HepG2 (cell line): ENCODE measurements around the gene HSF4. TPM values are rescaled to one million over a fixed set of nuclear protein-coding genes. Genes with fewer than 3 reads are reported as not detected.
A peak's percentile ranks its signal among the peaks of the same experiment; 100 is the strongest.

Experiments used
- CTCF ChIP-seq: sonication (generic); formaldehyde crosslinking; IDR thresholded peaks from 2 replicates; pipeline ENCODE4 v1.5.0; 2020; ENCODE audit warnings: mild to moderate bottlenecking, missing genetic modification reagents, moderate library complexity
- DPF2 ChIP-seq: sonication (generic); formaldehyde crosslinking; IDR thresholded peaks from 2 replicates; pipeline ENCODE4 v1.4.0; 2020; ENCODE audit warnings: mild to moderate bottlenecking, low read depth, missing genetic modification reagents, borderline replicate concordance
- IKZF1 ChIP-seq: fragments of 450-650 bp; IDR thresholded peaks from 2 replicates; pipeline ENCODE4 v1.7.1; 2016
- MXD4 ChIP-seq: IDR thresholded peaks from 2 replicates; pipeline ENCODE4 v1.6.1; 2016; ENCODE audit warnings: mild to moderate bottlenecking, missing biosample characterization, missing genetic modification reagents
- REPIN1 ChIP-seq: sonication (generic); formaldehyde crosslinking; IDR thresholded peaks from 2 replicates; pipeline ENCODE4 v1.8.0; 2022; ENCODE audit warnings: missing genetic modification reagents, low read depth, mild to moderate bottlenecking, borderline replicate concordance
- ZFP91 ChIP-seq: sonication (generic); formaldehyde crosslinking; IDR thresholded peaks from 2 replicates; pipeline ENCODE4 v1.9.0; 2022; ENCODE audit warnings: missing genetic modification reagents, mild to moderate bottlenecking, borderline replicate concordance
- ZNF432 ChIP-seq: sonication (generic); formaldehyde crosslinking; IDR thresholded peaks from 2 replicates; pipeline ENCODE4 v1.5.0; 2020; ENCODE audit warnings: missing genetic modification reagents, mild to moderate bottlenecking, borderline replicate concordance
- ZSCAN12 ChIP-seq: sonication (generic); formaldehyde crosslinking; IDR thresholded peaks from 2 replicates; pipeline ENCODE4 v1.9.0; 2021; ENCODE audit warnings: mild to moderate bottlenecking, missing genetic modification reagents
- polyA plus RNA-seq, 8 experiments: library from polyadenylated mRNA; depleted of rRNA in 3 of 8; stranded (reverse) in 7 of 8; unstranded in 1 of 8; fragments of >200 nt; fragmentation: Illumina TruSeq in 4 of 8; extraction: Trizol in 4 of 8; gene quantifications; 2 replicates each; pipeline versions ENCODE4 v1.2.1 to v1.2.3, GENCODE V29; 2011 to 2016; ENCODE audit warnings: low read depth in 4 of 8, missing spikeins in 1 of 8, mixed read lengths in 1 of 8; ENCODE audit not compliant: insufficient read depth in 1 of 8
- total RNA-seq, 5 experiments: library from RNA; depleted of rRNA; stranded (reverse); fragments of >200 nt; fragmentation: Illumina TruSeq; extraction: Trizol; gene quantifications; 2 replicates each; pipeline ENCODE4 v1.2.3, GENCODE V29; 2016; ENCODE audit warnings: low read depth in 1 of 5
- TF ChIP-seq, protein P1 (sequence below): sonication (generic); formaldehyde crosslinking; IDR thresholded peaks from 2 replicates; pipeline ENCODE4 v1.9.0; 2021; ENCODE audit warnings: mild to moderate bottlenecking, missing genetic modification reagents
- TF ChIP-seq, protein P2 (sequence below): sonication (generic); formaldehyde crosslinking; IDR thresholded peaks from 2 replicates; pipeline ENCODE4 v1.4.0; 2020; ENCODE audit warnings: missing genetic modification reagents, mild to moderate bottlenecking, borderline replicate concordance
- TF ChIP-seq, protein P3 (sequence below): sonication (generic); formaldehyde crosslinking; IDR thresholded peaks from 2 replicates; pipeline ENCODE4 v1.4.0; 2020; ENCODE audit warnings: missing genetic modification reagents, borderline replicate concordance

The HSF4 gene
- total and polyA plus RNA-seq, 2 of the 13 experiments (the other 11 are each of a cell fraction or from before 2014, with no cell fraction given) = 3.5 to 16.9 TPM

DNA sequence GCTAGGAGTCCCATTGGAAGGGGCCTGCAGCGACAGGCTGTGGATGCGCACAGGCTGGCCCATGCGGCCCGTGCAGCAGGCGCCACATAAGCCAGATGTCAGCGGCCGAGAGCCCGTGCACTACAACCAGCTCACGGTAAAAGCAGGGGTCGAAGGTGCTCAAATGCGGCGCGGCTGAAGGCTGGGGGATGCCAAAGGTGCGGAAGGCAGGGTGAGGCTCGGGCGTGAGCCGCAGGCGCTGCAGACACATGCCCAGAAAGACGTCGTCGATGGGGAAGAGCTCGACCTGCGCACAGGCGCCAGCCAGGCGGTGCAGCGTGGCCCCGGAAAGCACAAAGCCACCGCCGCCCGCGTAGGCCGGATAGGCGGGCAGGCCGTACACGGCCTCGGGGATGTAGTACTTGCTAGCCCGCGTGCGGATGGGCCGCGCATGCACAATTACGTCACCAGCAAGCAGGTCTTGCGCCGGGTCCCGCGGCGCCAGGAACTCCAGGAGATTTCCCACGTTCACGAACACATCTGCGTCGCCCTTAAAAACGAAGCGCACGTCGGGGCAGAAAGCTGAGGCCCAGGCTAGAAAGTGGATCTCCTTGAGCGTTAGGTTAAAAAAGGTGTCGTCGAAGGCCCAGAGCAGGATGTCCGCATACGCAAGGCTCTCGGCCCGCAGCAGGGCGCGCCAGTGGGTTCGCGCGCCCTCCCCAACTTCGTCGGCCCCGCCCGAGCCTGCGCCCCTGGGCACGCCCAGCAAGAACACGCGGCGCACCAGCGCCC, 15.1 kb upstream of the HSF4 start (continued):
- TF ChIP-seq ZFP91 (peak; percentile 62), ZNF432 (CRISPR knock-in tag) (no peak), REPIN1 (no peak), ZSCAN12 (CRISPR knock-in tag) (no peak), CTCF (CRISPR knock-in tag) (0 out of 2 replicates have a peak, but pooled peaks have one; percentile 4), DPF2 (CRISPR knock-in tag) (no peak), IKZF1 (no peak), MXD4 (CRISPR knock-in tag) (no peak)
- TF ChIP-seq, protein P1, sequence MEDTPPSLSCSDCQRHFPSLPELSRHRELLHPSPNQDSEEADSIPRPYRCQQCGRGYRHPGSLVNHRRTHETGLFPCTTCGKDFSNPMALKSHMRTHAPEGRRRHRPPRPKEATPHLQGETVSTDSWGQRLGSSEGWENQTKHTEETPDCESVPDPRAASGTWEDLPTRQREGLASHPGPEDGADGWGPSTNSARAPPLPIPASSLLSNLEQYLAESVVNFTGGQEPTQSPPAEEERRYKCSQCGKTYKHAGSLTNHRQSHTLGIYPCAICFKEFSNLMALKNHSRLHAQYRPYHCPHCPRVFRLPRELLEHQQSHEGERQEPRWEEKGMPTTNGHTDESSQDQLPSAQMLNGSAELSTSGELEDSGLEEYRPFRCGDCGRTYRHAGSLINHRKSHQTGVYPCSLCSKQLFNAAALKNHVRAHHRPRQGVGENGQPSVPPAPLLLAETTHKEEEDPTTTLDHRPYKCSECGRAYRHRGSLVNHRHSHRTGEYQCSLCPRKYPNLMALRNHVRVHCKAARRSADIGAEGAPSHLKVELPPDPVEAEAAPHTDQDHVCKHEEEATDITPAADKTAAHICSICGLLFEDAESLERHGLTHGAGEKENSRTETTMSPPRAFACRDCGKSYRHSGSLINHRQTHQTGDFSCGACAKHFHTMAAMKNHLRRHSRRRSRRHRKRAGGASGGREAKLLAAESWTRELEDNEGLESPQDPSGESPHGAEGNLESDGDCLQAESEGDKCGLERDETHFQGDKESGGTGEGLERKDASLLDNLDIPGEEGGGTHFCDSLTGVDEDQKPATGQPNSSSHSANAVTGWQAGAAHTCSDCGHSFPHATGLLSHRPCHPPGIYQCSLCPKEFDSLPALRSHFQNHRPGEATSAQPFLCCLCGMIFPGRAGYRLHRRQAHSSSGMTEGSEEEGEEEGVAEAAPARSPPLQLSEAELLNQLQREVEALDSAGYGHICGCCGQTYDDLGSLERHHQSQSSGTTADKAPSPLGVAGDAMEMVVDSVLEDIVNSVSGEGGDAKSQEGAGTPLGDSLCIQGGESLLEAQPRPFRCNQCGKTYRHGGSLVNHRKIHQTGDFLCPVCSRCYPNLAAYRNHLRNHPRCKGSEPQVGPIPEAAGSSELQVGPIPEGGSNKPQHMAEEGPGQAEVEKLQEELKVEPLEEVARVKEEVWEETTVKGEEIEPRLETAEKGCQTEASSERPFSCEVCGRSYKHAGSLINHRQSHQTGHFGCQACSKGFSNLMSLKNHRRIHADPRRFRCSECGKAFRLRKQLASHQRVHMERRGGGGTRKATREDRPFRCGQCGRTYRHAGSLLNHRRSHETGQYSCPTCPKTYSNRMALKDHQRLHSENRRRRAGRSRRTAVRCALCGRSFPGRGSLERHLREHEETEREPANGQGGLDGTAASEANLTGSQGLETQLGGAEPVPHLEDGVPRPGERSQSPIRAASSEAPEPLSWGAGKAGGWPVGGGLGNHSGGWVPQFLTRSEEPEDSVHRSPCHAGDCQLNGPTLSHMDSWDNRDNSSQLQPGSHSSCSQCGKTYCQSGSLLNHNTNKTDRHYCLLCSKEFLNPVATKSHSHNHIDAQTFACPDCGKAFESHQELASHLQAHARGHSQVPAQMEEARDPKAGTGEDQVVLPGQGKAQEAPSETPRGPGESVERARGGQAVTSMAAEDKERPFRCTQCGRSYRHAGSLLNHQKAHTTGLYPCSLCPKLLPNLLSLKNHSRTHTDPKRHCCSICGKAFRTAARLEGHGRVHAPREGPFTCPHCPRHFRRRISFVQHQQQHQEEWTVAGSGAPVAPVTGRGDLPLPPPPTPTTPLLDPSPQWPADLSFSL (CRISPR knock-in tag) = no peak
- TF ChIP-seq, protein P2, sequence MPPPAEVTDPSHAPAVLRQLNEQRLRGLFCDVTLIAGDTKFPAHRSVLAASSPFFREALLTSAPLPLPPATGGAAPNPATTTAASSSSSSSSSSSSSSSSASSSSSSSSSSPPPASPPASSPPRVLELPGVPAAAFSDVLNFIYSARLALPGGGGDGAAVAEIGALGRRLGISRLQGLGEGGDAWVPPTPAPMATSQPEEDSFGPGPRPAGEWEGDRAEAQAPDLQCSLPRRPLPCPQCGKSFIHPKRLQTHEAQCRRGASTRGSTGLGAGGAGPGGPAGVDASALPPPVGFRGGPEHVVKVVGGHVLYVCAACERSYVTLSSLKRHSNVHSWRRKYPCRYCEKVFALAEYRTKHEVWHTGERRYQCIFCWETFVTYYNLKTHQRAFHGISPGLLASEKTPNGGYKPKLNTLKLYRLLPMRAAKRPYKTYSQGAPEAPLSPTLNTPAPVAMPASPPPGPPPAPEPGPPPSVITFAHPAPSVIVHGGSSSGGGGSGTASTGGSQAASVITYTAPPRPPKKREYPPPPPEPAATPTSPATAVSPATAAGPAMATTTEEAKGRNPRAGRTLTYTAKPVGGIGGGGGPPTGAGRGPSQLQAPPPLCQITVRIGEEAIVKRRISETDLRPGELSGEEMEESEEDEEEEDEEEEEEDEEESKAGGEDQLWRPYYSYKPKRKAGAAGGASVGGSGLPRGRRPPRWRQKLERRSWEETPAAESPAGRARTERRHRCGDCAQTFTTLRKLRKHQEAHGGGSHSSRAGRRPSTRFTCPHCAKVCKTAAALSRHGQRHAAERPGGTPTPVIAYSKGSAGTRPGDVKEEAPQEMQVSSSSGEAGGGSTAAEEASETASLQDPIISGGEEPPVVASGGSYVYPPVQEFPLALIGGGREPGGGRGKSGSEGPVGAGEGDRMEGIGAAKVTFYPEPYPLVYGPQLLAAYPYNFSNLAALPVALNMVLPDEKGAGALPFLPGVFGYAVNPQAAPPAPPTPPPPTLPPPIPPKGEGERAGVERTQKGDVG (CRISPR knock-in tag) = peak; percentile 82; the same call in 1 of the 2 replicates
- TF ChIP-seq, protein P3, sequence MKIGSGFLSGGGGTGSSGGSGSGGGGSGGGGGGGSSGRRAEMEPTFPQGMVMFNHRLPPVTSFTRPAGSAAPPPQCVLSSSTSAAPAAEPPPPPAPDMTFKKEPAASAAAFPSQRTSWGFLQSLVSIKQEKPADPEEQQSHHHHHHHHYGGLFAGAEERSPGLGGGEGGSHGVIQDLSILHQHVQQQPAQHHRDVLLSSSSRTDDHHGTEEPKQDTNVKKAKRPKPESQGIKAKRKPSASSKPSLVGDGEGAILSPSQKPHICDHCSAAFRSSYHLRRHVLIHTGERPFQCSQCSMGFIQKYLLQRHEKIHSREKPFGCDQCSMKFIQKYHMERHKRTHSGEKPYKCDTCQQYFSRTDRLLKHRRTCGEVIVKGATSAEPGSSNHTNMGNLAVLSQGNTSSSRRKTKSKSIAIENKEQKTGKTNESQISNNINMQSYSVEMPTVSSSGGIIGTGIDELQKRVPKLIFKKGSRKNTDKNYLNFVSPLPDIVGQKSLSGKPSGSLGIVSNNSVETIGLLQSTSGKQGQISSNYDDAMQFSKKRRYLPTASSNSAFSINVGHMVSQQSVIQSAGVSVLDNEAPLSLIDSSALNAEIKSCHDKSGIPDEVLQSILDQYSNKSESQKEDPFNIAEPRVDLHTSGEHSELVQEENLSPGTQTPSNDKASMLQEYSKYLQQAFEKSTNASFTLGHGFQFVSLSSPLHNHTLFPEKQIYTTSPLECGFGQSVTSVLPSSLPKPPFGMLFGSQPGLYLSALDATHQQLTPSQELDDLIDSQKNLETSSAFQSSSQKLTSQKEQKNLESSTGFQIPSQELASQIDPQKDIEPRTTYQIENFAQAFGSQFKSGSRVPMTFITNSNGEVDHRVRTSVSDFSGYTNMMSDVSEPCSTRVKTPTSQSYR (CRISPR knock-in tag) = no peak
